Keratinocyte (primary cell): ENCODE data around the gene HPN. TPM values are rescaled to one million over a fixed set of nuclear protein-coding genes. Genes with fewer than 3 reads are reported as not detected.

Source experiments
- DNase-seq: peaks from one replicate; pipeline ENCODE4 v3.0.0-alpha.2; 2011; ENCODE audit warnings: low read depth, missing footprints, low spot score
- FAIRE-seq: peaks from 2 replicates; lab custom pipeline; 2011; peaks lifted over from hg19 to GRCh38; lab: Jason Lieb, UNC
- H2AFZ ChIP-seq: 2 replicates; pipeline ENCODE4 v1.6.0; 2012; ENCODE audit warnings: low read length, control low read depth, inconsistent platforms; ENCODE audit not compliant: control insufficient read depth
- H3K27ac ChIP-seq: 2 replicates; pipeline ENCODE4 v1.5.1; 2011; ENCODE audit warnings: low read length; ENCODE audit not compliant: control insufficient read depth, insufficient read depth
- H3K27me3 ChIP-seq: 3 replicates; pipeline ENCODE4 v1.6.0; 2011; ENCODE audit warnings: low read length; ENCODE audit not compliant: control insufficient read depth, insufficient read depth; ENCODE audit errors: extremely low read depth
- H3K36me3 ChIP-seq, 2 experiments: 2 replicates in 1 of 2; 3 replicates in 1 of 2; pipeline ENCODE4 v1.5.1; 2011; ENCODE audit warnings: low read length in 2 of 2, mild to moderate bottlenecking in 1 of 2; ENCODE audit not compliant: control insufficient read depth in 2 of 2, insufficient read depth in 2 of 2; ENCODE audit errors: extremely low read depth in 1 of 2
- H3K4me1 ChIP-seq: 3 replicates; pipeline ENCODE4 v1.5.1; 2011; ENCODE audit warnings: low read length; ENCODE audit not compliant: control insufficient read depth, insufficient read depth; ENCODE audit errors: extremely low read depth
- H3K4me2 ChIP-seq: 3 replicates; pipeline ENCODE4 v1.6.0; 2011; ENCODE audit warnings: low read depth, low read length; ENCODE audit not compliant: control insufficient read depth, insufficient read depth; ENCODE audit errors: extremely low read depth
- H3K4me3 ChIP-seq, 3 experiments: fragments of 200-600 bp in 1 of 3; sonication (generic) in 1 of 3; 2 replicates in 2 of 3; 3 replicates in 1 of 3; pipeline ENCODE4 v1.5.1; 2011 to 2016; ENCODE audit warnings: low read length in 3 of 3, mild to moderate bottlenecking in 3 of 3, control low read depth in 2 of 3, inconsistent platforms in 1 of 3, low read depth in 1 of 3, mixed read lengths in 1 of 3, mixed run types in 1 of 3, moderate library complexity in 1 of 3; ENCODE audit not compliant: control insufficient read depth in 2 of 3, insufficient read depth in 2 of 3; ENCODE audit errors: extremely low read depth in 1 of 3
- H3K79me2 ChIP-seq: 2 replicates; pipeline ENCODE4 v1.6.0; 2012; ENCODE audit warnings: low read length; ENCODE audit not compliant: control insufficient read depth, insufficient read depth
- H3K9ac ChIP-seq: 3 replicates; pipeline ENCODE4 v1.6.0; 2011; ENCODE audit warnings: low read length; ENCODE audit not compliant: control insufficient read depth, insufficient read depth; ENCODE audit errors: extremely low read depth
- H3K9me1 ChIP-seq: 3 replicates; pipeline ENCODE4 v1.6.0; 2011; ENCODE audit warnings: low read length; ENCODE audit not compliant: control insufficient read depth, insufficient read depth; ENCODE audit errors: extremely low read depth
- H3K9me3 ChIP-seq: 2 replicates; pipeline ENCODE4 v1.5.1; 2012; ENCODE audit warnings: low read depth, low read length; ENCODE audit not compliant: control insufficient read depth
- H4K20me1 ChIP-seq: 3 replicates; pipeline ENCODE4 v1.6.0; 2011; ENCODE audit warnings: low read length; ENCODE audit not compliant: control insufficient read depth, insufficient read depth; ENCODE audit errors: extremely low read depth
- CTCF ChIP-seq, 3 experiments: IDR thresholded peaks in 1 of 3; conservative IDR thresholded peaks in 1 of 3; optimal IDR thresholded peaks in 1 of 3; 2 replicates in 2 of 3; 3 replicates in 1 of 3; pipeline versions ENCODE3 to v1.5.1; 2011; ENCODE audit warnings: low read length in 3 of 3, mild to moderate bottlenecking in 3 of 3, moderate library complexity in 2 of 3, control low read depth in 1 of 3, inconsistent platforms in 1 of 3; ENCODE audit not compliant: insufficient read depth in 2 of 3; ENCODE audit errors: extremely low read depth in 1 of 3
- EZH2 ChIP-seq: IDR thresholded peaks from one replicate; pipeline ENCODE4 v1.6.1; 2012; ENCODE audit warnings: inconsistent platforms, mild to moderate bottlenecking, low read length, moderate library complexity
- dilution Hi-C: fragments of 300-500 bp; cut with MboI; formaldehyde crosslinking; loops from one replicate; pipeline ENCODE4 v1.7.0; 2020; ENCODE audit warnings: low sequenced_read_pairs; ENCODE audit not compliant: extremely low pct_ligation_motif_present
- polyA plus RNA-seq, 5 experiments: library from polyadenylated mRNA; depleted of rRNA in 3 of 5; stranded (reverse) in 3 of 5; stranded (forward) in 1 of 5; unstranded in 1 of 5; fragments of >200 nt; gene quantifications; 1 replicate in 1 of 5; 2 replicates in 3 of 5; 3 replicates in 1 of 5; pipeline versions ENCODE4 v1.2.1 to v1.2.3, GENCODE V29; 2011 to 2012; ENCODE audit warnings: missing spikeins in 2 of 5, low read depth in 1 of 5, low replicate concordance in 1 of 5

HPN gene
- polyA plus RNA-seq, 1 donor (not counting 4 experiments of a cell fraction or from before 2014, with no cell fraction given): not detected

DNA sequence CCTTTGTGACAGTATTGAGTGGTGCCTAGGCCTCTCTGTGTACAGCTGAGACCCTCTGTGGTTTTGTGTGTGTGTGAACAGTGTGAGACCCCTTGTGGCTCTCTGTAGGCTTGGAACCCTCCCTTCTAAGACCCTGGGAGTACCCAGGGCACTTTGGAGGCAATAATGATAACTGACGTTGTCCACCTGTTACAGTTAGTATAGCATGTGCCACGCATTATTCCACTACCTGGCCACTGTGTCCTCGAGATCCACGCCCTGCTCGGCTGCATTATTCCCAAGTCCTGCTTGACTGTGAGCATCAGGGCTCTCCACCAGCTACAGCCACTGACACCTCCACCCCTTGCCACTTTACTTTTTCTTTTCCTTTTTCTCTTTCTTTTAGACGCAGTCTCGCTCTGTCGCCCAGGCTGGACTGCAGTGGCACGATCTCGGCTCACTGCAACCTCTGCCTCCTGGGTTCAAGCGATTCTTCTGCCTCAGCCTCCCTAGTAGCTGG lies 39.4 kb upstream of the HPN start:
- DNase-seq (no peak), FAIRE-seq (no peak)
- no peak overlapping the region for H3K9ac ChIP-seq
- no peaks in the 10 kb centered on the region for H3K27me3 ChIP-seq
- peaks cover 5% of the 10 kb centered on the region for H4K20me1 ChIP-seq
- no peak for TF ChIP-seq CTCF (optimal IDR thresholded peaks at IDR 0.05 in 1 of 3, IDR thresholded peaks at IDR 0.05 in 1 of 3, conservative IDR thresholded peaks at IDR 0.05 in 1 of 3; ENCODE audit: extremely low read depth in 1 of 3, insufficient read depth in 2 of 3, low read length in 3 of 3)
- no peak for TF ChIP-seq EZH2
- H3K9me3 ChIP-seq: no peaks in the 10 kb centered on the region
- H2AFZ ChIP-seq: no peak overlapping the region
- no peak overlapping the region for H3K4me3 ChIP-seq
- peaks cover 15% of the 10 kb centered on the region for H3K4me1 ChIP-seq
- H3K79me2 ChIP-seq: peaks cover 36% of the 10 kb centered on the region
- dilution Hi-C loops: no loop called here
- no peak overlapping the region for H3K27ac ChIP-seq
- H3K36me3 ChIP-seq: peaks cover 5 to 9% of the 10 kb centered on the region in 2 experiments
- H3K9me1 ChIP-seq: no peaks in the 10 kb centered on the region
- no peak overlapping the region for H3K4me2 ChIP-seq

- Histone ChIP-seq H3K27me3 (no peaks in the 10 kb centered on the region), H3K9me1 (no peaks in the 10 kb centered on the region), H4K20me1 (peaks cover 5% of the 10 kb centered on the region), H3K4me2 (no peak overlapping the region), H3K9ac (no peak overlapping the region), H3K4me1 (peaks cover 9% of the 10 kb centered on the region), H2AFZ (no peak overlapping the region), H3K79me2 (peaks cover 36% of the 10 kb centered on the region), H3K4me3 (no peak overlapping the region), H3K36me3 (peaks cover 6 to 9% of the 10 kb centered on the region in 2 experiments), H3K9me3 (no peaks in the 10 kb centered on the region), H3K27ac (no peak overlapping the region)
- DNase-seq (no peak), FAIRE-seq (no peak)
- dilution Hi-C loops: no loop called here
- TF ChIP-seq EZH2 (no peak), CTCF (optimal IDR thresholded peaks at IDR 0.05 in 1 of 3, IDR thresholded peaks at IDR 0.05 in 1 of 3, conservative IDR thresholded peaks at IDR 0.05 in 1 of 3; ENCODE audit: extremely low read depth in 1 of 3, insufficient read depth in 2 of 3, low read length in 3 of 3) (no peak)
Observed at GRCh38 chr19:35004517-35005255, 36.8 kb upstream of the HPN start.
